ENCODE data around the gene MAPKAPK3.

MAPKAPK3 gene

GRCh38 chr3:50572158-50572557, 44.8 kb upstream of the MAPKAPK3 start:
- ChIA-PET POLR2A (interaction anchor here (1.2 to 3.7 kb wide), 2 partner anchors 29 to 44 kb away, joined by 3 to 18 read pairs; partner anchors contain the start of gene MAPKAPK3), CTCF (interaction anchor here (0.9 to 26.0 kb wide), 12 partner anchors 10 to 817 kb away, joined by 3 to 819 read pairs (median 6); partner anchors contain the start of genes CISH, CYB561D2, MAPKAPK3 and NPRL2)
- peak; percentile 93 for TF ChIP-seq CTCF (IDR thresholded peaks at IDR 0.05; ENCODE audit: insufficient read depth, low read length, missing control alignments)
- DNase-seq (ENCODE audit: low read depth, low spot score): no peak
- no peak overlapping the region for H3K4me3 ChIP-seq (ENCODE audit: low read depth, low read length)

- no peak for TF ChIP-seq CTCF (IDR thresholded peaks at IDR 0.05; ENCODE audit: insufficient read depth, low read length, missing control alignments)
- no peak for DNase-seq (ENCODE audit: low read depth, low spot score)
- no peak overlapping the region for H3K4me3 ChIP-seq (ENCODE audit: low read depth, low read length)
- ChIA-PET CTCF (interaction anchor here (0.9 to 26.0 kb wide), 10 partner anchors 9 to 810 kb away, joined by 3 to 819 read pairs (median 6); partner anchors contain the start of genes CISH, CYB561D2, MAPKAPK3 and NPRL2), POLR2A (no interaction called here)
These were observed 44.1 kb upstream of the MAPKAPK3 start for GRCh38 chr3:50572801-50573371.

GRCh38 chr3:50573566-50574443, 43.1 kb upstream of the MAPKAPK3 start:
- CTCF ChIA-PET: interaction anchor here (3.4 to 26.0 kb wide), 4 partner anchors 8 to 40 kb away, joined by 31 to 819 read pairs (median 124); partner anchors contain the start of genes CISH and MAPKAPK3

GRCh38 chr3:50574444-50574831, 42.5 kb upstream of the MAPKAPK3 start:
- DNase-seq (ENCODE audit: low read depth, low spot score): no peak
- H3K4me3 ChIP-seq (ENCODE audit: low read depth, low read length): no peak overlapping the region
- no peak for TF ChIP-seq CTCF (IDR thresholded peaks at IDR 0.05; ENCODE audit: insufficient read depth, low read length, missing control alignments)
- POLR2A ChIA-PET: interaction anchor here (1.0 kb wide), 1 partner anchor 9 kb away, joined by 3 read pairs; no protein-coding TSS in a partner anchor
- CTCF ChIA-PET: interaction anchor here (2.1 to 26.0 kb wide), 4 partner anchors 15 to 40 kb away, joined by 8 to 819 read pairs (median 124); partner anchors contain the start of genes CISH and MAPKAPK3

More at GRCh38 chr3:50573566-50574443, 43.1 kb upstream of the MAPKAPK3 start:
- DNase-seq (ENCODE audit: low read depth, low spot score): no peak
- POLR2A ChIA-PET: no interaction called here
- H3K4me3 ChIP-seq (ENCODE audit: low read depth, low read length): no peak overlapping the region
- no peak for TF ChIP-seq CTCF (IDR thresholded peaks at IDR 0.05; ENCODE audit: insufficient read depth, low read length, missing control alignments)

GRCh38 chr3:50575372-50575771, 41.6 kb upstream of the MAPKAPK3 start:
- no peak overlapping the region for H3K4me3 ChIP-seq (ENCODE audit: low read depth, low read length)
- POLR2A ChIA-PET: interaction anchor here (1.0 kb wide), 1 partner anchor 8 kb away, joined by 3 read pairs; no protein-coding TSS in a partner anchor
- no peak for TF ChIP-seq CTCF (IDR thresholded peaks at IDR 0.05; ENCODE audit: insufficient read depth, low read length, missing control alignments)
- no peak for DNase-seq (ENCODE audit: low read depth, low spot score)
- CTCF ChIA-PET: interaction anchor here (2.1 to 26.0 kb wide), 3 partner anchors 14 to 39 kb away, joined by 8 to 819 read pairs (median 138); partner anchors contain the start of genes CISH and MAPKAPK3
